Activated T-helper 9 cell treated with anti-CD3 and anti-CD28 coated beads, Interleukin-2, amount 50 U/mL, for 16 hours (primary cell): ENCODE results near the gene JAZF1.
A peak's percentile ranks its signal among the peaks of the same experiment; 100 is the strongest.

Source experiments
- DNase-seq: peaks from one replicate; pipeline ENCODE4 v3.0.0-alpha.2; 2020; ENCODE audit warnings: low read depth

The JAZF1 gene

GRCh38 chr7:28075674-28076358 lies 104.8 kb downstream of the JAZF1 start:
- no peak for DNase-seq

DNA sequence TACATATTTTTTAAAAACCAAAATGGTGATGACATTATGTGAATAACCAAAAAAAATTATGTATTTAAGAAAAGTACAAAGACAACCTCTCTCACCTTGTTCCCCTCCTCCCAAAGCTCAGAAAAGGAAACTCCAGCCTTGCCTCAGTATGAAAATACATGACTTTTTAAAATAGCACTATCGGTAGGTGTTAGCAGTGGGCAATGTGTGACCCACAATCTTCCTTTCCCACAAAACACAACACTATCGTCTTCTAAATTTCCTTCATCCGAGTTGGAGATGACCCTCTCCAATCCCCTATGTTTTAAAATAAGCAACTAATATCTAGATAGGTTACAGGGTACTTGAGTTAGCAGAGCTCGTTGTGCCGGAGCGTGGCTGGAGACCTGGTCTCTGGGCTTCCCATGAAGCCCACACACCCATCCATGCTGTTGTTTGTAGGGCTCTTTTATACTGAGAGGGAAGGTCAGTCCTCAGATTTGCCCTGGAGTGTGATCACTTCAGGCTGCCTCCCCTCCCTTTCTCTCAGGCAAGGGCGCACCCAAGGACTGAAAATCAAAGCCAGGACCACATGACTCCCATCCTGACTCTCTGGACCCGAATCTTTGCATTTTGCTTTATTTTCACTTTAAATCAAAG lies 107.6 kb downstream of the JAZF1 start:
- DNase-seq, result no peak

DNA sequence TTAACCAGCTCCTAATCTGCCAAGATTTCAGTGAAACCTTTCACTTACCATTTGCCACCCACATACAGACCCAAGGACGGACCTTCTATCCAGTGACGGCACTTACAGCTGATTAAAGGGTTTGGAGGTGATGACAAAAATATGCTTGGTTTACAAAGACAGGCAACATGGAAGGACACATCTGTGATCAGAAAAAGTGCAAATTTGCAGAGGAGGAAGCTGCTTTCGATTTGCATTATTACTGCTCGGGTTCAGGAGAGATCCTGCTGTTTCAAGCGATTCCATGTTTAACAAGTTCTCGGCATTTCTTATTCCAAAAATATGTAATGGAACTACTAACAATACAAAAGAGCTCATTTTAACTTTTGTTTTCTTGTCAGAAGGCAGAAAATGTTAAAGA lies 109.0 kb downstream of the JAZF1 start:
- DNase-seq, result no peak

- no peak for DNase-seq
These were observed 110.1 kb downstream of the JAZF1 start for GRCh38 chr7:28070297-28071055.

- DNase-seq, result no peak
These were observed 110.8 kb downstream of the JAZF1 start for GRCh38 chr7:28069807-28070206.

DNA sequence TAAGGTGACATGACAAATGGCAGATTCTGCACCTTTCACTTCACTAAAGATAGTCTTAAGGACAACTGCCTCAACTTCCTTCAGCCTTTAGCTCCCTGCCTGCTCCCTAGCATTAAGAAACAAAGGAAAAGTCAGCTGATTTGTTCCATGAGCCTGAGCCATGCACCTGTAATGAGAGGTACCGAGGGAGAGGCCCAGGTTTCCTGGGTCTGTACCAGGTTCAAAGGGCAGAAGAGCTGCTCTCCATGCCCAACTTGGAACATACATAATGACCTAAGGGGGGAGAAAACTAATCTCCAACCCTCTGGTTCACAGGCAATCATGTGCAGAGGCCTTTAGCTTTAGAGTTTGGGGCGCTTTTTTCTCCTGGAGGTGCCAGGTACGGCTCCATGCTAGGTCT lies 111.2 kb downstream of the JAZF1 start:
- no peak for DNase-seq

DNA sequence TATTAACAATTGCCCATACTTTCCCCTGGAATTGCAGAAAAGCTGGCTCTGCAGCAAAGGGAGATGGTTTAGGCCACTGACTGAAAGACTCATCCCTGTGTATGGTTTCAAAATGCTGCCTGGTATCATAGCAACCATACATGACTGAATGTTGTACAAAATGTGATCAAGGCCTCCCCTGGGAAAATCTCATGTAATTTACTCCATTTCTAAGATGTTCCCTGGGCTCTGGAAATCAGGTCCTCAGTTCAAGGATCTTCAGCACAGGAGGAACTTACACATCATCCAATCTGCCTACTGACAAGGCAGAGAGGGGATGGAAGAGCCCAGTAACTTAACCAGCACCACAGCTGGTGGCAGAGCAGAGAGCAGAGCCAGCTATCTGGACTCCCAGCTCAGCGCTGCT lies 111.8 kb downstream of the JAZF1 start:
- no peak for DNase-seq

DNA sequence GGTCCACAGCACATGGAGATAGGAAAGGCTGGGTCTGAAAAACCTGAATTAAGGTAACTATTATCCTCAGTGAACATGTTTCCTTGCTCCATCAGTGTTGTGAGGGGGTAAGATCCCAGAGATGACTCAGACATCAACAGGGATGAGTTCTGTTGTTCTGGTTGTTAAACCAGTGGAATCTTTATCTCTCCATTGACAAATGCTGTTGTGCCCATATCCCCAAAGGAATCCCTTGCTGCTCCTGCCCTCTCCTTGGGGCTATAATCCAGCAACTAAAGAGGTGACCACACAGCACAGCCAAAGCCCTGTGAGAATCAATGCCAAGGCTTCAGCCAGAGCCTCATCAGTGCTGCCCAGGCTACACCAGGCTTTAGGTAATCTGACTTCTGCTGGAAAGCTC lies 113.4 kb downstream of the JAZF1 start:
- DNase-seq, result no peak

GRCh38 chr7:28065721-28066285 lies 114.8 kb downstream of the JAZF1 start:
- DNase-seq, result no peak

DNA sequence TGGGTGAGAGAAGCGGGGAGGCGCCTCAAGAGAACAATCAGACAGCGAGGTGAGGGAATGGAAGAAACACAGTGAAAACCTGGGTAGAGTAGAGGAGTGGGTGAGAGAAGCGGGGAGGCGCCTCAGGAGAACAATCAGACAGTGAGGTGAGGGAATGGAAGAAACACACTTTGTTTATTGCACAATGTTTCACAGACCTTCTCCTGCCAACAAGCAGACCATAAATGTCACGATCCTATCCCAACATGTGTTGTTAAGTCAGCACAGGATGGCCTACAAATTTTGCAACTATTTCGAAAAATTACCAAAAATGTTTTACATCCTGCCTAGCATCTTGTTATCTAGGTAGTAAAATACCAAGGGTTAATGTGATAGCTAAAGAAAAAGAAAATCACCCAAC lies 115.3 kb downstream of the JAZF1 start:
- DNase-seq, result no peak

GRCh38 chr7:28064437-28064836 lies 116.2 kb downstream of the JAZF1 start:
- DNase-seq, result no peak

DNA sequence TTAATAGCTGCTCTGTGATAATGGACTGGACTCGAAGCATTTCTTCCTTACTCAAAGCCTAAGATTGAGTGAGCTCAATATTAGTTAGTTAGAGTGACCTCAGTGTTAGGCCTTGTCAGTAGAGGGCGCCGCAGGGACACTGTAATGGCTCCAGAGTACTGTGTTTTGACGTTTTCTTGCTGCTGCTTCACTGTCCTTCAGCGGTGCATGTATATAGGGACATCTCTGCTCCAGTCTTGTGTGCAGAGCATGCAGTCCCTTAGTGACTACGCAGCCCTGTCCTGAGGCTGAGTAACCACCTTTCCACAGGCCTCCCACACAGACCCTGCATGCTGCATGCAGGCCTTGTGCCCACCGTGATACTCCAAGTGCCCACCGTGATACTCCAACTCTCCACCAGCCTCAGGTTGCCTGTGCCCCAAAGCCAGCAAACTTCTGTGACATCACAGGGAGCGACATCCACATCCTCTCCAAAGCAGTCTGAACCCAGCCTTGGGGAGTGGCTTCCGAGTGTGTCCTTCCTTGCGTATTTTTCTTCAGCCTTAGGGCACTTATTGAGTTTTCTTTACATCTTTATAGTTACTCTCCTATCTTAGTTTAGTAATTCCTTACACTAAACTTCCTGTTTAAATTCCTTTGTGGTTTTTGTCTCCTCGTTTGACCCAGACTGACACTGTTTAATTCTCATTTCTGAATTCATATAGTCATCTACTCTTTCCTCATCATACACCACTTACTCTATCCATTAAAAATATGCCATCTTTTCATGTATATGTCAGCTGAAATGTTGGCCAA lies 118.2 kb downstream of the JAZF1 start:
- DNase-seq, result peak; percentile 8

DNA sequence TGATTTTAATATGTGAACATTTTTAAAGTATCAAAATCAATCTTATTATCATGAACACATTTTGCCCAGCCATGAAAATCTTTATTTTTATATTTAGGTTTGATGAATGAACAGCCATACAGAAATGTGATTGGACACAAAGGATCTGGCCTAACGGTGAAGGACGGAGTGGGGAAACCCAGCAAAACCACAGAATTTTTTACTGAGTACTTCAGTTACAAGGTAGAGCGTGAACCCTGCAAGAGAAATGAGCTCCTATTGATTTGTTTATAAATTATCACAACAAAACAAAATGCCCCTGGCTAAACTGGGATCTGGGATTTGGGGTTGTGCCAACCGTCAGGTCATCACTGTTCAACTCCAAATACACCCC lies 118.8 kb downstream of the JAZF1 start:
- no peak for DNase-seq

DNA sequence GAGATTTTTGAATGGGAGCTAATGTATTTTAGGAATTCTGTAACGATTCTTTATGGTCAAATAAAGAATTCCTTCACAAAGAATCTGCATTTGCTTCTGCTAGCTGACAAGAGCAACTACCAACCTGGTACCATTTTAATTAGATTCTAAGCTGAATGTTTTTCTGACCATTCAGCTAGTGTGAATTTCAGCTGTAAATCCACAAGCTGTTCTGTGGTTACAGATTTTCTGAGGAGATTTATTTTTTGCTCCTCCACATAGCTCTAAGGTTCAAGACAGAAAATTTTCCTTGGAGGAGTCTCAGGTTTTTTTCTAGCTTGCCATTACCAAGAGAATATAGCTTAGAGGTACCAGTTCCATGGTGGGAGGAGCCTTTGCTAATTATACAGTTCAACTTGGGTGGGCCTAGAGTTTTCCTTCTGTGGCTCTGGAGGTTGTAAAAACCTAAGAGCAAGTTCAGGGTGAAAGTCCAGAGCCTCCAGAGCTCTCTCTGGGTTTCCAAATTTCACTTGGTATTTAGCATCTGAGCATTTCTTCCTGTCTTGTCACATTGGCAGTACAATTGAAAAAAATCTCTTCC lies 120.1 kb downstream of the JAZF1 start:
- no peak for DNase-seq

- no peak for DNase-seq
These were observed 125.4 kb downstream of the JAZF1 start for GRCh38 chr7:28055161-28055544.

DNA sequence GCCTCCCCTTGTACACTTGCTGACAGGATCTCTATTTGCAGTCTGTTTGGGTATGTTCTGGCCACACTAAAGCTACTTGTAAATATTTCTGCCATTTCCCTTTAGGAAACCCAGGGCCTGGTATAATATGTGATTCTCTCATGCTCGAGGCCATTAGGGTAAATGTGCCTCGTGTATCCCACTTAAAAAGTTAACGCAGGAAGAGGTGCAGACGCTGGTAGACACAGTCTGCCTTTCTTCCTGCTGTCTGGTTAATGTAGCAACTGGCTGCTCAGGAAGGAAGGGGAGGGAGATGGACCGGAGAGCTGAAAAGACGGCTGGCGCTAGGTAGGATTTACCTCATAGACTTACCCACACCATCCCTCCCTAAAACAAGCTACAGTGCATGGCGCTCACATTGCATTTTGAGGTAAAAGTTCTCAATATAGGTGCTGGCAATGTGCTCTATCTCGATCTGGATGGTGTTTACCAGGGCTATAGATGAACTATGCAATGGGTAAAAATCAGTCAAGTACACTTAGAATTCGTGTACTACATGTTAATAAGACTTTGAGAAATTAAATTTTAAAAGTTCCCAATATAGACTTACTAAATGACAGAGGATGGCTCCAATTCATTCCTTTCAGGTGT lies 125.9 kb downstream of the JAZF1 start:
- DNase-seq, result no peak

GRCh38 chr7:28052933-28053332 lies 127.7 kb downstream of the JAZF1 start:
- DNase-seq, result no peak

- no peak for DNase-seq
These were observed 131.9 kb downstream of the JAZF1 start for GRCh38 chr7:28048694-28049093.

GRCh38 chr7:28046035-28046434 lies 134.6 kb downstream of the JAZF1 start:
- no peak for DNase-seq

DNA sequence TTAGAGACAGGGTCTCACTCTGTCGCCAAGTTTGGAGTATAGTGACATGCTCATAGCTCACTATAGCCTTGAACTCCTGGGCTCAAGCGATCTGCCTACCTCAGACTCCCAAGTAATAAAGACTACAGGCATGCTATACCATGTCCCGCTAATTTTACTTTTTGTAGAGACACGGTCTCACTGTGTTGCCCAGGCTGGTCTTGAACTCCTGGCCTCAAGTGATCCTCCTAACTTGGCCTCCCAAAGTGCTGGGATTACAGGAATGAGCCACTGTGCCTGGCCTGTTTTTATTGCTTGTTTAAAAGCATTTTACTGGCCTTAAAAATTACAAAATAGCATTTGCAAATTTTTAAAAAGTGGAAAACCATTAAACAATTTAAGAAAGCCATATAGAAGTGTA lies 135.0 kb downstream of the JAZF1 start:
- no peak for DNase-seq

DNA sequence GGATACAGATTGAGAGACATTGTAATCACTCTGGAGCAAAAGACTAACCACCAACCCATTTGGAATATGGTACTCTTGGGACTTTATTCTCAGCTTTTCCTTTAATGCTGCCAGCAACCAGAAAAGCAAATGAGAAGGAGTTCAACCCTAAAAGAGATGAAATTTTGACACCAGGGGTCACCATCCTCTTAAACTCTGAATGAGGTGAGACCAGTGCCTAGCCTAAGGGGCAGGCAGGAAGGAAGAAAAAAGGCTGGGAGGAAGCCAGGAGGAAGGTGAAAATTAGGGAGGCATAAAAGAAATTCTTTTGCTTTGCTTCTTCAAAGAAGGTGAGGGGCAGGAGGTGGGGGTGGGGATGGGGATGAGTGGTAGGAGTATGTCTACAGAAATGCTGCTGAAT lies 135.8 kb downstream of the JAZF1 start:
- no peak for DNase-seq
